T-helper 2 cell (primary cell): ENCODE measurements around the gene GPR179.

Experiments used
- DNase-seq, 5 experiments: peaks; one replicate each; pipeline versions ENCODE4 v3.0.0 to v3.0.0-alpha.2; 2012 to 2022

The GPR179 gene

DNA sequence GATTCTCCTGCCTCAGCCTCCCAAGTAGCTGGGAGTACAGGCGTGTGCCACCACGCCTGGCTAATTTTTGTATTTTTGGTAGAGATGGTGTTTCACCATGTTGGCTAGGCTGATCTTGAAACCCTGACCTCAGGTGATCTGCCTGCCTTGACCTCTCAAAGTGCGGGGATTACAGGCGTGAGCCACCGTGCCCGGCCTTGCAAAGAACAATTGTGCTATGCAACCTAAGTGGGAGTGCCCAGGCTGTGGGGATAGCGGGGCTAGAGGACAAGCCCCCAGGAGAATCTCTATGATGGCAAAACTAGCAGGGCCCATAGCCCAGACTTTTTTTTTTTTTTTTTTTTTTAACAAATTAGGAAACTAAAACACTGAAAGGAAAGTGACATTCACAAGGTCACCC is 2.0 kb upstream of the GPR179 start:
- DNase-seq = no peak

DNA sequence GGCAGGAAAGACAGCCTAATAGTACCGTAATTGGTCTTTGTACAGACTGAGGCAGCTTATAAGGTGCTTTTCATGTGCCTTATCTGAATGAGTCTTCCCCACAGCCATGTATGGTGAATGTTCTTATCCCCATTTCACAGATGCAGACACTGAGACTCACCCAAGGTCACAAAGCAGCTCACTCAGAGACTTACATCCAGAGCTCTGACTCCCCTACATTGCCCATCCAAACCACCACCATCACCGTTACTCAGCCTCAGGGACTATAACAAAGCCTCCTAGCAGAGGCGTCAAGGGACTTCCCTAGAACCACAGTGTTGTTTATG is 627 bp upstream of the GPR179 start:
- DNase-seq = no peak

- no peak for DNase-seq
Measured at GRCh38 chr17:38342886-38343607, 709 bp downstream of the GPR179 start.

DNA sequence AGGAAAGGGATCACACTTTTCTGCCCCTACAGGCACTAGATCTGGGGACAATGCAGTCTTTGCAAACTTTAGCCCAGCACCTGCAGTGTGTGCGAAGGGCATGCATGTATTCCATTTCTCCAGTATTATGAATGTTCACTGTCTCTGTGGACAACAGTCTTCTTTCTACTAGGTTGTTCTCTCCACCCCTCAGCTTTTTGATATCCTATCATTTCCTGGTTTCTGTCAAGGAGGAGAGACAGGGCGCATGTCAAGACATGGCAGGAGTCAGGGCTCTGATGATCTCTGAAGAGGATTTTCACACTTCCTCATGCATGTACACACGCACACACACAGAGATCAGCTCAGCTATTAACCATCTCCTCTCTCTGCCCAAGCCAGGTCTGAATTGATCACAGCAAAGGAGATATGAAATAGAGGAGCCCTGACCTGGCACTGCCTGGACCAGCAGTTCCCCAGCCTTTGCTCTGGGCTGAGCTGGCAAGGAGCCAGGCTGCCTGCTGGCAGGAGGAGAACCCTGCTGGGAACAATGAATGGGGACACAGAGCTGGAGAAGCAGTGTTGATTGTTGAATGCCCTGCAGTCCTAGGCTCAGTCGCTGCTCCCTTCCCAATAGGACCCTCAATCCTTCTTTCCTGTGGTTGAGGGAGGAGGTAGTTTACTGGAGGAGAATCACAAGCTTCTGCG is 2.6 kb downstream of the GPR179 start:
- no peak for DNase-seq

DNA sequence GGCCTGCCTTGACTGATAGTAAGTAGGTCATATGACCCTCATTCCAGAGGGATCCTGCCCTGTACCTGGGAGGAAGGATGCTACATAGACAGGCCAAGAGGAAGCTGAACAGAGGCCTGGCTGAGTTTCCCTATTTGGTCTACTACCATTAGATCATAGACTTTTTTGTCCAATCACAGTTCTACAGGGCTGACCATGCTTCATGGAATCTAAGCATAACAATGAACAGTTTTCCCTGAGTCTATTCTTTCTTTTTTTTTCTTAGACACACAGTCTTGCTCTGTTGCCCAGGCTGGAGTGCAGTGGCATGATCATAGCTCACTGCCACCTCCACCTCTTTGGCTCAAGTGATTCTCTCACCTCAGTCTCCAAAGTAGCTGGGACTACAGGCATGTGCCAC is 3.9 kb downstream of the GPR179 start:
- DNase-seq = no peak

- no peak for DNase-seq
Measured at GRCh38 chr17:38338535-38338934, 5.2 kb downstream of the GPR179 start.

DNA sequence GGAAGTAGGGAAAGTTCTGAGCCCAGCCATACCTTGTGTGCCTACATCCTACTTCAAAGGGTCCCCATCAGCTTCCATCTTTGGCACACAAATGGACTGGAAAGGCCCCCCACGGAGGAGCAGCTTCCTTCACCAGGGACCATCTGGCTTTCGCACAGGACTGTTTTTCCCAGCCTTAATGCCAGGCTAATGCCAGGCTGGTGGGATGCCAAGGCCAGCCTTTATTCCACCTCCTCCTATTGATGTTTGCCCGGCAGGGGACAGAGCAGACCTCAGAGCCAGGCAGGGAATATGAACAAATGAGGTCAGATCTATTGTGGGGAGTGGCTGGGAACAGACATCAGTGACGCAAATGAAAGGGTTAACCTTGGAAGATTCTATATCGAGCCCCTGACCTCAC is 5.7 kb downstream of the GPR179 start:
- DNase-seq = no peak

- DNase-seq = no peak
Measured at GRCh38 chr17:38336838-38337237, 6.9 kb downstream of the GPR179 start.

DNA sequence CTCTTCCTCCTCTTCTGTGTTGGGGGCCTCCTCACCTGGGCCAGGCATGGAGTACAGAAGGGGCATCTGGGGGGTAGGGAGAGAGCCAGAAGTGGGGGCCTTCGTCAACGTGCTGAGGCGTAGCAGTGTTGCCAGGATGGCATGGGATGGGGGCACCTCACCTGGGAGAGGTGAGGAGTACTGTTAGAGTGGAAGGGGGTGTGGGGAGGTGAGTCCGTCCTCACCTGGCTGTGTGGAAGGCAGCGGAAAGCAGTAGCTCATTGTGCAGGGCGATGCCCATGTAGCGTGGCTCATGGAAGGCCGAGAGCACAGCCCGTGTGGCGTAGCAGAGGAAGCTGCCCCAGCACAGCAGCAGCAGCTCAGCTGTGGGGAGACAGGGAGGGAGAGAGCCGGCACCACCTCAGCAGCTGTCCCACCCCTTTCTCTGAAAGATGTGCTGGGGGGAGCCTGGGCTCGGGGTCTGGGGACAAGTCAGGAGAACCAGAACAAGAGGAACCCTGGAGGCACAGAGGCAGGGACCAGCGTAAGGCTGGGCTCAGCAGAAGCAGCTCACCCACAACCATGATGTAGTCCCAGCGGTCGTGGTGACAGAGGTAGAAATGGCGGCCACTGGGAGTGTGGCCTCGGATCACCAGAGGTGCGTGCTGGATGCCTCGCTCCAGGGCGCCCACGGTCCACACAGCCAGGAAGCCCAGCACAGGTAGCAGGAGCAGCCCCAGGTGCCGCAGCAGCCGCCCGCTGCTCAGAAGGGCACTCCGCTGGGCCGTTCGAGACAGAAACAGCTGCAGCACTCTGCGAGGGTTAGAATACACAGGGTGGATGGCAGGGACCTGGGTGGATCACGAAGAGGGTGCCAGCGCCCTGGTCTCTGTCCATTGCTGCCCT is 9.0 kb downstream of the GPR179 start:
- no peak for DNase-seq

DNA sequence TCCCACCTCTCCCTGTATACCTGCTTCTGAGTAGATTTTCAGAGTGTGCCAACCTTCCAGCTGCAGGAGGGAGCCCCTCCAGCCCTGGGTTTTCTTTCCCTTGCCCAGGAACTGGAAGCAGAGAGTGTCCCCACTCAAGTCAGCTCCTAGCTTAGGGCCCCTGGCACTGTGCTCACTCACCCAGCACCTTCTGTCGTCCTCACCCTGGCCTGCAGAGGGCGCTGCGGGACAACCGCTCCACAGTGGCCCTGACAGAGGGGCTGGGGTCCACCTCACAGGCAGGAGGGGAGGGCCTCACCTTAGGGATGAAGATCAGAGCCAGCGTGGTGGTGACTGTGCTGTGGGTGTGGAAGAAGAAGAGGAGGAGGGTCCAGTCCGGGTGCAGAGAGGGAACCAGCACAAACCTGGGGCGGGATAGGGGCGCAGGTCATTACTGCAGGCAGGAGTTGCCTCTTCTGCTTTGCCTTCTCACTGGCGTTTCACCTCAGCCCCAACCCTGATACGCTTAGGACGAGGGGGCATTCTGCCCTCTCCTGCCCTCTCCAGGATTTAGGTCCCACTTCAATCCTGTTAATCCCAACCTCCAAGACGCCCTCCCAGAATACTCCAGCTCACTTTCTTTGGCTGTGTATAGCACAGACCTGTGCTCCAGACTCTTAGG is 10.0 kb downstream of the GPR179 start:
- DNase-seq = peak in 3 of 5 experiments; percentile 19 to 42 (median 21)

DNA sequence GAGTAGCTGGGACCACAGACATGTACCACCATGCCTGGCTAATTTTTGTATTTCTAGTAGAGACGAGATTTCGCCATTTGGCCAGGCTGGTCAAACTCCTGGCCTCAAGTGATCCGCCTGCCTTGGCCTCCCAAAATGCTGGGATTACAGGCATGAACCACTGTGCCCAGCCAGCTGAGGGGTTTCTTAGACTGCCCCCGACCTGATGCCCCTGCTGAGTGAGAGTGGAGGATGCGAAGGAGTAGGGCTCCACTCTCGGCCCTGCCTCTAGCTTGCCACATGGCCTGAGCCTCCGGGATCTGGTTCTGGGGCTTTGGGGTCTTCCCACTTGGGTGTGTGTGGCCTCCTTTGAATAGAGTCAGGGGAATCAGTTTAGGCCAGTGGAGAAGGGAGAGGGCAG is 11.0 kb downstream of the GPR179 start:
- DNase-seq = no peak

GRCh38 chr17:38330941-38331411 is 12.8 kb downstream of the GPR179 start:
- DNase-seq = no peak

- no peak for DNase-seq
Measured at GRCh38 chr17:38329808-38330730, 13.7 kb downstream of the GPR179 start.

DNA sequence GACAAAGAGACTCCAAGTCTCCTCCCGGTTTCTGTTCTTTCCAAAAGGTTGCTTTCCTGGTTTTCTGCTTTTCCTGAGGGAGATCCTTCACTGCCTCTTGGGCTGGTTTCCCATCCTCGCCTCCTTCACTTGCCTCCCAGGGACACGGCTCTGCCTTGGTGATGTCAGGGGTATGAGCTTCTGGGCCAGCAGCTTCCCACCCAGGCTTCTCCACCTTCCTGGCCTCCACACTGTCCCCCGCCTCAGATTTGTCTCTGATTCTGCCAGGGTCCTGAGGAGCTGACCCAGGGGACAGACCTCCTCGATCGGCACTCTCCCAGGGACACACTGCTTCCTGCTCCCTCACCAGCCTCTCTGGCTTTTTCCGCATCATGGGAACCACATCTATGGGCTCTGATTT is 14.5 kb downstream of the GPR179 start:
- no peak for DNase-seq

- no peak for DNase-seq
Measured at GRCh38 chr17:38328620-38329019, 15.1 kb downstream of the GPR179 start.

GRCh38 chr17:38327936-38328335 is 15.8 kb downstream of the GPR179 start:
- no peak for DNase-seq

GRCh38 chr17:38326996-38327792 is 16.6 kb downstream of the GPR179 start:
- no peak for DNase-seq

DNA sequence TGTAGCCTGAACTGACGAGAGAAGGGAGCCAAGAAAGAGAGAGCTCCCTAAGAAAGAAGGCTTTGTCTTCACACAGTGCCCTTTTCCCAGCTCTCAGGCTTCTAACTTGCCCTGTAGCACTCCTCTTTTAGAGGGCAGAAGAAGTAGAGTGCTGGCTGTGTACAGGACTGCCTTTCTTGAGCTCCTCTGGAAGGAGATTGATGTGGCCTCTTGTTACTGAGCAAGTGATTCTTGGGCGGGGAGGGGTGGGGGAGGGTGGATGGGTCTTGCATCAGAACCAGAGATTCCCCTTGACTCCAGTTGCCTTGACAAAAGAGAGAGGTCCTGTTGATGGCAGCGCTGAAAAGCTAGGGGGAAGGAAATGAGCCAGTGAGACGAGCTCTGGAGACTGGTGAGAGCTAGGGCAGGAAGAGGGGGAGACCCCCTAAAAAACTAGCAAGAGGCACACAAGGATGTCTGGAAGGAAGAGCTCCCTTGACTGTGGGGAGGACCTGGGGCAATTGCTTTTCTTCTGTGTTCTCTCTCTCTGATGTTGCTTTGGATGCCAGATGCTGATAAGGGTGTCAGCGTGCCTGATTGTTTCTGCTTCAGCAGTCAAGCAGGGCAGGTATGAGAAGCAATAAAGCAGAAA is 18.4 kb downstream of the GPR179 start:
- DNase-seq = no peak

DNA sequence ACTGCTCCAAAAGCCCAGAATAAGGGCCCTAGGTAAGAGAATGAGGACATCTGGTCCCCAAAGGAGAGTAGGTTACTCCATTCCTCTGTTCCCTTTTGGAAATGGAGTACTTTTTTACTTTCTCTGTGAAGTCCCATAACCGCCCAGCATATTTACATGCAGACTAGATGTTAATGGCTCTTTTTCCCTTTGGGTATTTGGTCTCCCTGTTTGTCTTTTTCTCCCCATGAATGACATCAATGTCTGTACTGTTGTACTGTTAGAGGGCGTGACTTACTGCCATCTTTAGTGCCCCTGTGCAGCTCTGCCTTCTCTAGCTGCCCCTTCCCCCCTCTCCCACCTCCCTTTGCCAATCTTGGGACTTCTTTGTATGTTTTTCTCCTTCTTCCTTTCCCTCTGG is 19.0 kb downstream of the GPR179 start:
- DNase-seq = no peak

DNA sequence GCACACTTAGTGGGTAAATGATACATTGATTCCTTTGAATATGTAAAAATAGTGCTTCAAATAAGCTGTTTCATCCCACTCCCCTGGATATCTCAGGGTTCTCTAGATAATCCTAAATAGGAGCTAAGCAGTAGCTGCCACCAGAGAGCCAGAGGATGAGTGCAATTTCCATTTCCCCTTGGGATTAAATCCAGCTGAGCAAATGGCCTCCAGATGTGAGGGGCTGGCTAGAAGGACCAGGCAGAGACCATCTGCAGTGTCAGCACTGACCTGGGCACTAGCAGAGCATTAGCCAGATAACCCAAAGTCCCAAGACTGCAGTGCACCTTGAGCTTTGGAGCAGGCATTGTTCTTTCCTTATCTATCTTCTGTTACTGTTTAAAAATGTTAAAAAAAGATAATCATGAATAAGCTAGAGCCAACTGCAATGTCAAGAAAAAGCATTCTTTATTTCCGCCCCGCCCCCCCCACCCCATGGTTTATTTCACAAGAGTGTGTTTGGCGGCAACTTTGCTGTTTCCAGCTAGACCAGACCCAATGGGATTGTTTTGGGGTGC is 19.5 kb downstream of the GPR179 start:
- no peak for DNase-seq
